GM19397 (cell line): Measurements from ENCODE around the gene PCGF3.
"Not testable (repeated sequence)": the region's sequence is repeated elsewhere in the genome, so short reads cannot be mapped to it uniquely, and the experiment has no call there.

Experiments
- ATAC-seq: cut with Tn5 transposase; IDR thresholded peaks from one replicate; pipeline ENCODE4 v1.9.1; 2021; ENCODE audit warnings: mild to moderate bottlenecking, moderate library complexity; ENCODE audit not compliant: unreplicated experiment

Gene PCGF3

DNA sequence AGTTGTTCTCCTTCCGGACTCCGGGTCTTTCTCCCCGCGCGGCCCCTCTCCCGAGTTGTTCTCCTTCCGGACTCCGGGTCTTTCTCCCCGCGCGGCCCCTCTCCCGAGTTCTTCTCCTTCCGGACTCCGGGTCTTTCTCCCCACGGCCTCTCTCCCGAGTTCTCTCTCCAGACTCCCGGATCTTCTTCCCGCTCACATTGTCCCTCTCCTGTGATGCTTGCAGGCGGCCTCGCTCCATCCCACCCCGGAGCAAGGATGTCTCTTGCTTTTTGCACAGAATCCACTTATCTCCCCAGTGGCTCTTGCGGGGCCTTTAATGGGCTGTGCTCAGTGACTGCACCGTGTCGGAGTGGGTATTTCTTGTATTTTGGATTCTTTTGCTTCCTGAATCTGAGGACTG is 54.2 kb downstream of the PCGF3 start:
- ATAC-seq, result not testable (repeated sequence)

DNA sequence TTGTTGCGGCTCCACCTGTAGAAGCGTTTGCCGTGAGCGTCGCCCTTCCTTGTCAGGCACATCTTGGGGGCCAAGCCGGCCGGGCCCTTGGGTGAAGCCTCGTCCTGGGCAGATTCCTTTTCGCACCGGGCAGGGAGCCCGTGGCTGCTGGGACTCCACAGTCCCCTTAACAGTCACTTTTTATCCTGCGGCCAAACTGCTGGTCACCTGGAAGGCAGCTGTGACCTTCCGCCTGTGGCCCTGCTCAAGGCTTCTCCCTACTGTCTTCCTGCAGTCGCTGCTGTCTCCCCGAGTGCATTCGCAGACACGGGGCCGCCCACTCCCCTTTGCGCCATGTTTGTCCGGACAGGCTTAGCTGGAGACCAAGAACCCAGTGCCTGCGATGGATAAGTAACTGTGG is 55.0 kb downstream of the PCGF3 start:
- no peak for ATAC-seq

DNA sequence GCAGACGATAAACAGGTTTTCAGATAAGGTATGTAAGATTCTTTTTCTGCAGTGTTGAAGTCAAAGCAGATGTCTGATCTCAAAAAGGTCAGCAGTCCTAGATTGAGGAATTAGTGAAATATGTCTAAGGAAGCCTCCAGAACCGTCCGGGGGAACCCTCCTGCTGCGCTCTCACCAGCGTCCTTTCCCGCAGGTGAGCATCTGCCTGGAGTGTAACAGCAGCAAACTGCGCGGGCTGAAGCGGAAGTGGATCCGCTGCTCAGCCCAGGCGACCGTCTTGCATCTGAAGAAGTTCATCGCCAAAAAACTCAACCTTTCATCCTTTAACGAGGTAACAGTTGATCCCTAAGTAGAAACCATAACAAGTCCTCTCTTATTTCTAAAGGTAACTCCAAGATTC is 55.5 kb downstream of the PCGF3 start:
- no peak for ATAC-seq

DNA sequence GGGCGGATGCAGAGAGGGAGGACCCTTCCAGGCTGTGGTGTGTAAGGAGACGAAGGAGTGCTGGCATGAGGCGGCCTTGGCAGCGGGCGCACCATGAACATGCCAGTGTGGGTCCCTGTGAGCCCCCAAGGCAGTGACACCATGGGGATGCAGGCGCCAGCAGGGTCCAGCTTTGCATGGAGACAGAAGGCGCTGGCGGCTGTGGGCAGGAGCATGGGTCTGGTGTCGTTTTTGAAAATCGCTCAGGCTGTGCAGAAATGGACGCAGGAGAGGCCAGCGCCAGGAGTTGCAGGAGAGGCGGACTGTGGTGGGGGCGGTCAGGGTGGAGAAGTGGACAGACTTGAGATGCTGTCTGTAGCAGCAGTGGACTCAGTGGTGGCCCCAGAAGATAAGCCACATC is 56.1 kb downstream of the PCGF3 start:
- no peak for ATAC-seq

DNA sequence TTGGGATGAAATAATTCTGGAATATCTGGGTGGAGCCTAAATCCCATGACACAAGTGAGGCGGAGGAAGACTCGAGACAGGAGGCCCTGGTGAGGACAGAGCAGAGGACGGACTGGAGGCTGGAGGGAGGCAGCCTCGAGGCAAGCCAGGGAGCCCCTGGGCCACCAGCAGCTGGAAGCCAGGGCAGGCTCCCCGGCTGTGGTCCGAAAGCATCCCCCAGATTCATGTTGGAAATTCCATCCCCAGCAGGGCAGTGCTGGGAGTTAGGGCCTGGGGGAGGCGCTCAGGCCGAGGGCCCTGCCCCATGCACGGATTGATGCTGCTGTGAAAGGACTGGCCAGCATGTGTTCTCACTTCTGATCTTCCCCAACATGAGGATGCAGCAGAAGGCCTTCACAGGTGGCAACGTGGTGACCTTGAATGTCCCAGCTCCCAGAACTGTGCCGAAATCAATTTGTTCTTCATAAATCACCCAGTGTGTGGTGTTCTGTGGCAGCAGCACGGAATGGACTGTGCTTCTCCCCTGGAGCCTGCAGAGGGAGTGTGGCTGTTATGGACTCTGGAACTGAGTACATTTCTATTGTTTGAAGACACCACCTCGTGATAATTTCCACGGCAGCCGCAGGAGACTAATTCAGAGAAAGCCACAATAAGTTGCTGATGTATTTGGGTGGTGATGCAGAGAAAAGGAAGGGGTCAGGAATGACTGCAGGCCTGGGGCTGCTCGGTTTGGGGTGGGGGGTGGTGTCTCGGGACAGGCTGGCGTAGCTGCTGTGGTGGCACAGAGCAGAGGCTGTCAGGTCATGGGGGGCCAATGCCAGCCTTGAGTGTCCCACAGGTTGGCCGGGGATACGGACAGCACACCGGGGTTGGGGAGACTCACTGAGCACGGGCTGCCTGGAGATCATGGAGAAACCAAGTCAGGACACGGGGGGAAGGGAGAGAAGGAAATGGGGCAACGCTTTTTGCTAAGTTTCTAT is 56.9 kb downstream of the PCGF3 start:
- ATAC-seq, result no peak

DNA sequence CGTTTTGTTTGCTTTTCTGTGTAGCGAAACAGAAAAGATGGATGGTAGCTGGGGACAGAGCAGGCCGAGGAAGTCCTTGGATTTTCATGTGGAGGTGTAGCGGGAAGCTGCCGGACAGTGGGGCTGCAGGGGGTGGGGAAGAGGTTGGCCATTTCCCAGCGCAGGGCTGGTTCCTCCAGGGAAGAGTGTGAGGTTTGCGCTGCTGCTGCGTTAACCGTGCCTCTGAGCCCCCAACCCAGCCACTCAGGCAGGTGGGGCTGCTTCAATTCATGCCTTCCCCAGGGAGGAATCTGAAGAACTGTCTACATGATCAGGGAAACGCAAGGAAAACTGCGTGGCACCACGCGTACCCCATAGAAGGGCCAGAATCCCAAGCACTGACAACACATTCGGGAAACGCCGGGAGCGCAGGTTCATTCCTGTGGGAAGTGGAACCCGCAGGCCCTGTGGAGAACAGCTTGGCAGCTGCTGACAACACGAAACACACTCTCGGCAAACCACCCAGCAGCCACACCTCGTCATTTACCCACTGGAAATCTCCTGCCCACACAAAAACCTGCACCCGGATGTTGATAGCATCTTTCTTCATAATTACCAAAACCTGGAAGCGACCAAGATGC is 57.7 kb downstream of the PCGF3 start:
- ATAC-seq, result no peak

DNA sequence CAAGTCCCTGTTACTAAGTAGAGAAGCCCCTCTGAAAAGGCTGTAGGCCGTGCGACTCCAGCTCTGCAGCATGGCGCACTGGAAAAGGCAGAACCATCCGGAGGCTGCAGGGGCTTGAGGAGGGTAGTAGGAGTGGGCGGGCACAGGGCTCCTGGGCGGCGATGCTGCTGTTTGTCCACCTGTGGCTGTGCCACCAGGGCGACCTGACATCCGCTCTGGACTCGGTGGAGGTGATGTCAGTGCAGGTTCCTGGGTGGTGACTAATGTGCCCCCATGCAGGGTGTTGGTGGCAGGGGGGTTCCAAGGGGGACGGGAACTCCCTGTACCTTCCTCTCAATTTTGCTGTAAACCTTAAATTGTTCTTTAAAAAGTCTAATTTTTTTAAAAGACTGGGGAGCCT is 58.3 kb downstream of the PCGF3 start:
- no peak for ATAC-seq

DNA sequence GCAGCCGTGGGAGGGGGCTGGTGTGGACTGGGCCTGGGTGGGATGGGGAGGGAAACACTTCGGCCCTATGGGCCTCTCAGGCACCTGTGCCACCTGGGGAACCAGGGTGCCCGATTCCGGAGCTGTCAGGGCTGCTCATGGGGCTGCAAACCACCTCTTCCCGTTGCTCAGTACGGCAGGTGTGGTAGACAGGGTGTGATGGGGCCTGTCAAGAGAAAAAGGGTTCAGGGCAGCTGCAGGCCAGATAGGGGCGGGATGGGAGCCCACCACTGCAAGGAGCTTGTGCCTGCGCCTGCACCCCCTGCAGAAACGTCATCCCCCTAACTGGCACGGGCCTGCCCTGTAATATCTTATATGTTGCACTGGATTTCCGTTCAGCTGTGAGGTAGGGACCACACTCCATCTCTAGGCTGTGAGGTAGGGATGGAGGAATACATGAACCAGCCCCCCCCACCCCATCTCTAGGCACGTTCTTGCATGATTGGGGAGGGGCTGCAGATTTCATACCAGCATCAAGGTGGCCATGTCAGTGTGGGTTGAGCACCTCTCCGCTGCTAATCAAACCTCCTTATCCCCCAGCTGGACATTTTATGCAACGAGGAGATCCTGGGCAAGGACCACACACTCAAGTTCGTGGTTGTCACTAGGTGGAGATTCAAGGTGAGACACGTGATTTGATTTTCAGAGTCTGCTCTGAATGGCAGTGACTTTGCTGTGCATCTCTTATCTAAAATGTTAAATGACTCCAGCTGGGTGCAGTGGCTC is 59.0 kb downstream of the PCGF3 start:
- no peak for ATAC-seq

DNA sequence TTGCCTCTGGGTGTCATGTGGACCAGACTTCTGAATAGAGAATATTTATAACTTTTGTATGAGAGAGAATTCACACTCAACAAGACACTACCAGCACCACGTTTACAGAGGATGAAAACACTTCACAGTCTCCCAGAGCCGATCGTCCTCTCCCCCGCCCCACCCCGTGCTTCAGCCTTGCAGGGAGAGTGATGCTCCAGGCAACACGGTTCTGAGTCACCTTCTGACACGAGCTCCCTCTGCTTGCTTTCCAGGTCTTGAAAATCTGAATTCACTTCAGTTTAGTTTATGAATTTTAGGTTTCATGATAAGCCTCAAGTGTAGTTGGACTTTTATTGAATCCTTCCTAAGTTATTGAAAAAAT is 60.5 kb downstream of the PCGF3 start:
- no peak for ATAC-seq

DNA sequence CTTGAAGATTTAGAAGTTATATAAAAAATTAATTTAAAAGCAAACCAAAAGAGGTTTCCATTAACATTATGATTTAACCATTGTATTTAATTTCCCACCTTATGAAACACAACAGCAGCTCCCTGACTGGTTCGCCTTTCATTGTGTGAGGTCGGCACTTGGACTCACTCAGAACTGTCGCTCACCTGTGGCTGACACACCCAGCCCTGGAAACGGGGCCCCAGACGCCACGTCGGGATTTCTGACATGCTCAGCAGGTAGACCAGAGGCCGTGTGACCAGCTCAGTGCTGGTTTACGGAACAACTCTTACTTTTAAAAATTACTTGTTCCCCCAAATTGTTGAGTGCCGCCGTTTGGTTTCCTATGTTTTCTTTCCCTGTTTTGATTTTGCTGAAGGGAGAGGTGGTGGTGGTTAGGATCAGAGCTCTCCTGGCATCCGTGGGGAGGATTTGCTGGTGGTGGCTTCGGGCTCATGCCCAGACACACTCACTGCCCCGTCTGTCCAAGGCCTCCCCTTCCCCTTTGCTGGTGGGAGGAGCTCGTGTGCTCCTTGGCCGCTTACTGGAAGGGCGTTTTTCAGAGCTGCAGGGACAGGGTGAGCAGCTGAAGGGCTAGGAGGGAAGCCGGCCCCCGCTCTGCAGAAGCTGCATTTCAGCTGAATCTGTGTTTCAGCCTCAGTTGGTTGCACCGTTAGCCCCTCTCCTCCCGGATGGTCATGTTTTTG is 61.1 kb downstream of the PCGF3 start:
- ATAC-seq, result no peak

DNA sequence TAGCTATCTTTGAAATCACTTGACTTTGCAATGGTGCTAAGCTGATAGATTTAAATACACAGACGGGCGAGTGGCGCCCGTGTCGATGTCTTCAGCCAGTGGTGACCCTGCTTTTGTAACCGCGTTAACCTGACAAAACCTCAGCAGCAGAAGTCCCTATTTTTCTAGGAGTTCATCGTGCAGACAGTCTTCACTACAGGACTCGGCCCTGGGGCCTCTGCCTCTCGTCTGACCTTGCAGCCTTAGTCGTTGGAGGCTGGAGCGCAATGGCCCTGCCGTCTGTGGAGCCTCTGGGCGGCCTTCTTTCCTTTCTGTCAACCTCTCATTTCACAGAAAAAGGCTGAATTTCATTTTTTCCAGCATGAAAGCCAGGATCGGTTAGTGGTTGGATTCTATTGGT is 62.4 kb downstream of the PCGF3 start:
- no peak for ATAC-seq

DNA sequence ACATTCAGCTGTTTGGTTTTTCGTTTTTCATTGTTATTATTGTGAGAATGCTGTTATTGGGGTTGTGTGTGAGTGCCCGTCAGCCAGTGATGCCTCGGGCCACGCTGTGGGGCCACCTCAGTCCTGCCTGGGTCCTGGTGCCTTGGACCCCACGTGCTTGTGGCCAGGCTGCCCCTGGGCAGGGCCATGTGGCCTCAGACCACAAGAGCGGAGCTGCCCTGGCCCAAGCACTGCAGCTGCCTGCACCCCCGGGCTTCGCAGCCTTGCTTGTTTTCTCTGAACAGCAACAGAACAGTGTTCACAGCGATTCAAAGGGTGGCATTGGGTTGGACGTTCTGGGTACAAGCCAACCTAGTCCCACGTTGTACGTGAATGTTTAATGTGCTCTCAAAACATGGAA is 63.4 kb downstream of the PCGF3 start:
- ATAC-seq, result no peak

DNA sequence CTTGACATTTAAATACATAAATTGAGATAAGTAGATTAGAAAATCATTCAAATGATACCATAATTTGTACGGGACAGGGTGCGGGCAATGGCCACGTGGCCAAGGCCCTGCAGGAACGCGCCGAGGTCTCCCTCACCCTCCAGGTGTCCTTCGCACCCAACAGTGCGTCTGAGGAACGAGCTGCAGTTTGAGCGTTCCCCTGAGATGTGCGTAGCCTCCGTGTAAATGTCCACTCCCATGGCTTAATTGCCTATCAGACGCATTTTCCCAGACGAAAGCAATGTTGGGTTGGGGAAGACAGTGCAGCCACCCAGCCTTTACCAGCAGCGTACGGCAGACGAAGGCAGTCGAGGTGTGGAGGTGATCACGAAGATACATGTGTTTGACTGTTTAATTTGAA is 63.9 kb downstream of the PCGF3 start:
- ATAC-seq, result no peak

DNA sequence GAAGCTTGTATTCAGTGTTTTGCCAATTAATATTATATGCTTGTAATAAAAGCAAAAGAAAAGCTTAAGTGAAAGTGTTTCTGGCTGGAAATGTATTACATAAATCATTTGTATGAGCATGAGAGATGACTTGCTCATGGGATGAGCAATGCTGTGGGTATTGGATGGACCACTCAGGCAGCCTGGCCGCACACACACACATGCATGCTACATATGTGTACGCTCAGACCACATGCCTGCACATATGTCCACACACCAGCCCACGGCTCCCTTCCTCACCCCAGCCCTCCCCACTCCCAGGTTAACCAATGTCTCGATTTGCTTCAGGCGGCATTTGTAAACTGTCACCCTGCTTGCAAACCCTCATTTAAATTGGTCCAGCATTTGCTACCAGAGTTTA is 64.4 kb downstream of the PCGF3 start:
- no peak for ATAC-seq

DNA sequence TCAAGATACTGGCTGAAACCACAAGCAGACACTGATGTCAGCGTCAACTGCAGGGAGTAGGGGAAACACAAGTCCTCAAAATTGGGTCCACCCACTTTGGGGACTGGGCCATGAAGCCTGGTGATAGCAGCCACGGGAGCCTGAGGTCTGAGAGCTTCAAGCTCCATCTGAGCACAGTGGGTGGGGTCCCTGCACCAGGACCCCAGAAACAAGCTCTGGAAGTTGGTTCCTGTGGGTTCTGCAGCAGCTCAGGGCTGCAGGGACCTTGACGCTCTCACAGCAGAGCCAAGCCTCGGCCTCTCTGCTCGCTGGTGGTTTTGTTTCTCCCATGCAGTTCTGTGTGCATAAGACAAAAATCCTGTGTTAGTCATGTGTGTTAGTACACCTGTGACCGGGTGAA is 65.8 kb downstream of the PCGF3 start:
- no peak for ATAC-seq

DNA sequence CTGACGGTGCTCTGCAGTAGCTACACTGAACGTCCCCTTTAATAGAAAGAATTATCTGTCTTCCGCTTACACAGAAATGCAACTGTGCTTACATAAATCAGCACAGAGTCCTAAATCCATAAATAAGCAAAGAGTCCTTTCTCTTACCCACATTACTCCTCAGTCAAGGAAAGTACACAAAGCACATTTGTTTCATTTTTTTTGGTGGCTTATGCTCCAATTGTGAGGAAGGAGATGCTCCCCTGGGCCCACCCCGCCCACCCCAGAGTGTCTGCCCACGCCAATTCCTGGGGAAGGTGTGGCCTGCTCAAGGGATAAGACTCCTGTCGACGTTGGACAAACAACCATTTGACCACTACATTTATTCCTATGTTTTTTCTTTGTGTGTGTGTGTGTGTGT is 66.5 kb downstream of the PCGF3 start:
- no peak for ATAC-seq

DNA sequence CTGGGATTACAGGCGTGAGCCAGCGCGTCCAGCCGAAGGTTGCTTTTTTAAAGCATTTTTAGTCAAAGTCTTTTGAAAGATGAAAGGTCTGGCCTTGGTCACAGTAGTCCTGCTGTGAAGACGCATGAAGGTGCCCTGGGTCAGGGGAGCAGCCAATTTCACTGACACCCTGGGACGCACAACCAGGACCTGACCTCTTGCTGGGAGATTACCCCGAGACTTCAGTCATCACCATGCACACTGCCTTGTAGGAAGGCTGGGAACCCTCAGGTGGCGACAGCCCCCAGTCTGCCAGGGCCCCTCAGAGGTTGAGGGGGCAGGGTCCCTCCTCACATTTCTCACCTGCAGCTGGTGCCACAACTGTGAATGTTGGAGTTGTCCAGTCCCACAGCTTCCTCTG is 67.1 kb downstream of the PCGF3 start:
- ATAC-seq, result no peak

DNA sequence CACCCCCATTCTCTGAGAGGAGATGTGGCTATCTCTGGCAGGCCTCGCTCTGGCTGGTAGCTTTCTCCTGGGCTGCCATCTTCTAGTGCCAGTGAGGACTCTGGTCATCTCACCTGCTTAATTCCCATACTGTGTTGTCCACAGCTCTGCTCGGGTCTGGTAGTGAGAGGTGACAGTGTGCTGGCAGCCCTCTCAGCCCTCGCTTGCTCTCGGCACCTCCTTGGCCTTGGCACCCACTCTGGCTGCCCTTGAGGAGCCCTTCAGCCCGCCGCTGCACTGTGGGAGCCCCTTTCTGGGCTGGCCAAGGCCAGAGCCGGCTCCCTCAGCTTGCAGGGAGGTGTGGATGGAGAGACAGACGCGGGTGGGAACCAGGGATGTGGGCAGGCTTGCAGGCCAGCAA is 67.6 kb downstream of the PCGF3 start:
- no peak for ATAC-seq

DNA sequence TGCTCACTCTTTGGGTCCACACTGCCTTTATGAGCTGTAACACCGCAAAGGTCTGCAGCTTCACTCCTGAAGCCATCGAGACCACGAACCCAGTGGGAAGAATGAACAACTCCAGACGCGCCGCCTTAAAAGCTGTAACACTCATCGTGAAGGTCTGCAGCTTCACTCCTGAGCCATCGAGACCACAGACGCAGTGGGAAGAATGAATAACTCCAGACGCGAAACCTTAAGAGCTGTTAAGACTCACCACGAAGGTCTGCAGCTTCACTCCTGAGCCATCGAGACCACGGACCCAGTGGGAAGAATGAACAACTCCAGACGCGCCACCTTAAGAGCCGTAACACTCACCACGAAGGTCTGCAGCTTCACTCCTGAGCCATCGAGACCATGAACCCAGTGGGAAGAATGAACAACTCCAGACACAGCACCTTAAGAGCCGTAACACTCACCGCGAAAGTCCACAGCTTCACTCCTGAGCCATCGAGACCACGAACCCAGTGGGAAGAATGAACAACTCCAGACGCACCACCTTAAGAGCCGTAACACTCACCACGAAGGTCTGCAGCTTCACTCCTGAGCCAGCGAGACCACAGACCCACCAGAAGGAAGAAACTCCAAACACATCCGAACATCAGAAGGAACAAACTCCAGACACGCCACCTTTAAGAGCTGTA is 68.9 kb downstream of the PCGF3 start:
- not testable (repeated sequence) for ATAC-seq

DNA sequence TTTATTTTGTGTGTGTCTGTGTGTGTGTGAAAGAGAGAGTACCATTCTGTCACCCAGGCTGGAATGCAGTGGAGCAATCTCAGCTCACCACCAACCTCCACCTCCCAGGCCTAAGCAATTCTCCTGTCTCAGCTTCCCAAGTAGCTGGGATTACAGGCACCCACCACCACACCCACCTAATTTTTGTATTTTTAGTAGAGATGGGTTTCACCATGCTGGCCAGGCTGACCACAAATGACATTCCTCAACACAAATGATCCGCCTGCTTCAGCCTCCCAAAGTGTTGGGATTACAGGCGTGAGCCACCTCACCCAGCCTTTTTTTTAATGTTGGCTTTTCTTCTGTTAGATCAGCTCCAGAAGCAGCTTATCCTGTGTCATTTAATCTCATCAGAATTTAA is 69.9 kb downstream of the PCGF3 start:
- ATAC-seq, result not testable (repeated sequence)
